Pancreas (tissue), 10 donors: ENCODE results near the gene UBE2G2. TPM values are rescaled to one million over a fixed set of nuclear protein-coding genes. Genes with fewer than 3 reads are reported as not detected.

ENCODE experiments used
- ATAC-seq, 4 donors: fragments of 200-7000 bp; cut with Tn5 transposase; one replicate each; pipeline versions ENCODE4 v1.8.0 to v1.9.1; 2020; ENCODE audit warnings: mild to moderate bottlenecking in 4 of 4, moderate library complexity in 4 of 4
- DNase-seq, 6 donors: peaks; one replicate each; pipeline ENCODE4 v3.0.0-alpha.2; 2020
- FAIRE-seq: peaks from 2 replicates; lab custom pipeline; 2012; peaks lifted over from hg19 to GRCh38; lab: Jason Lieb, UNC
- H3K27ac ChIP-seq, 4 donors: fragments of 200-600 bp; sonication (generic); 1 replicate in 3 of 4; 2 replicates in 1 of 4; pipeline versions ENCODE4 v1.5.0 to v1.8.0; 2020
- H3K27me3 ChIP-seq, 4 donors: fragments of 200-600 bp; one replicate each; pipeline ENCODE4 v1.8.0; 2021
- H3K36me3 ChIP-seq, 3 donors: fragments of 200-600 bp; sonication (generic) in 1 of 3; one replicate each; pipeline versions ENCODE4 v1.5.0 to v1.8.0; 2020 to 2021
- H3K4me1 ChIP-seq, 3 donors: fragments of 200-600 bp; one replicate each; pipeline ENCODE4 v1.8.0; 2021
- H3K4me3 ChIP-seq, 4 donors: fragments of 200-600 bp; sonication (generic) in 2 of 4; one replicate each; pipeline versions ENCODE4 v1.5.0 to v1.8.0; 2020 to 2021
- H3K9me3 ChIP-seq, 4 donors: fragments of 200-600 bp; one replicate each; pipeline ENCODE4 v1.8.0; 2021
- CTCF ChIP-seq, 4 donors: fragments of 200-600 bp; sonication (generic) in 3 of 4; IDR thresholded peaks; one replicate each; pipeline versions ENCODE4 v1.5.0 to v1.8.0; 2021; ENCODE audit warnings: antibody characterized with exemption in 4 of 4
- WGBS, 2 donors: extraction: QIAGEN DNeasy Blood & Tissue Kit; methylation state at CpG; one replicate each; pipeline ENCODE4 v1.1.7; 2013; 5-methylcytosine and 5-hydroxymethylcytosine counted together
- intact Hi-C, 3 donors: fragments of 100-400 bp; cut with DNase I; formaldehyde crosslinking; loops; one replicate each; pipeline versions ENCODE4 v1.11.1 to v1.14.2; 2022
- polyA plus RNA-seq, 2 donors: library from polyadenylated mRNA; stranded (reverse); fragments of 200-250 nt; gene quantifications; one replicate each; pipeline ENCODE4 v1.2.3, GENCODE V29; 2013
- total RNA-seq, 6 donors: library from RNA; stranded (reverse); fragmentation: NEBNext Ultra II Directional in 4 of 6; extraction: Animal tissue kit (Norgen Biotek cat#: 25700) in 4 of 6; gene quantifications; one replicate each; pipeline versions ENCODE4 v1.2.1 to v1.2.4, GENCODE V29; 2021 to 2023
- donor health status: healthy with polysubstance abuse.
- donor health status: DM: no; HTN: no; CAD: no; lungs with moderate emphysema.
- donor health status: DM: no; HTN: no; CAD: no.
- donor health status: control.
- donor health status: control.
- donor health status: Bipolar disorder and iron deficiency.
- donor health status: DM: yes; HTN: yes; CAD: no.
- donor health status: DM: no; HTN: no; CAD: no.
- donor health status: DM: no; HTN: no; CAD: no.
- donor health status: DM: yes; HTN: yes; CAD: no.

Gene UBE2G2
- total and polyA plus RNA-seq, 8 donors: 30.5 to 53.2 (median 42.2) TPM

DNA sequence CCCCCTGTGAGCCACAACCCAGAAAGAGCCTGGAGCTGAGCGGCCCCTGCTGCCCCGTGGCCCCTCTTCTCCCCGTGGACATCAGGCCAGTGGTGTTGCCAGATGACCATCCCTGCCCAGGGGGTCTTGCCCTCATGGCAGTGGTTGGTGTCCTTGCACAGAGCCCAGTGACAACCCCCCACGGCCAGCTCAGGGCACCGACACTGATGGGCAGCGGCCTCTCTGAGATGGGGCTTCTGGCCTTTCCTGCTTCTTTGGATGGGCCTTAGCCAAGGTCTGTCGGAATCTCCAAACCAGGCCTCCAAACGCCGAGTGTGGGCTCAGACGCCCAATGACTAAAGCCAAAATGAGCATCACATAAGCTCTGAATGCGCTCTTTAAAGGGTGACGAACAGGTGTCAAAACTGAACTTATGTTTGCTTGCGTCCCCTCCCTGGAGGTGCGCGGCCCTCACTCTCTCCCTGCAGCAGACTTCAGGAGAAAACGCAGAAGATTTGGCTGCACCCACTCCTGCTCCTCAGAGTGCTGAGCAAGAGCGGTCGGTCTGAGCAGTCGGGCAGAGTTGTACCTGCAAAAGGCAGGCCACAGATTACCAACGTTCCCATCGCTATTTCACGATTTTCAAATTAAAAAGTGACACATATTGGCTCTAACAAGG lies 41.9 kb downstream of the UBE2G2 start:
- Histone ChIP-seq H3K27ac (no peak overlapping the region), H3K36me3 (no peaks in the 10 kb centered on the region), H3K9me3 (no peaks in the 10 kb centered on the region), H3K4me3 (no peak overlapping the region), H3K4me1 (no peaks in the 10 kb centered on the region), H3K27me3 (no peaks in the 10 kb centered on the region)
- intact Hi-C loops: no loop called here
- no peak for FAIRE-seq
- TF ChIP-seq CTCF (IDR thresholded peaks at IDR 0.05): no peak
- ATAC-seq: no peak
- DNase-seq: peak in 1 of 6 donors; percentile 2
- 73 to 93% methylated on average over 21 to 22 of the region's 22 CpGs for WGBS, 2 donors

DNA sequence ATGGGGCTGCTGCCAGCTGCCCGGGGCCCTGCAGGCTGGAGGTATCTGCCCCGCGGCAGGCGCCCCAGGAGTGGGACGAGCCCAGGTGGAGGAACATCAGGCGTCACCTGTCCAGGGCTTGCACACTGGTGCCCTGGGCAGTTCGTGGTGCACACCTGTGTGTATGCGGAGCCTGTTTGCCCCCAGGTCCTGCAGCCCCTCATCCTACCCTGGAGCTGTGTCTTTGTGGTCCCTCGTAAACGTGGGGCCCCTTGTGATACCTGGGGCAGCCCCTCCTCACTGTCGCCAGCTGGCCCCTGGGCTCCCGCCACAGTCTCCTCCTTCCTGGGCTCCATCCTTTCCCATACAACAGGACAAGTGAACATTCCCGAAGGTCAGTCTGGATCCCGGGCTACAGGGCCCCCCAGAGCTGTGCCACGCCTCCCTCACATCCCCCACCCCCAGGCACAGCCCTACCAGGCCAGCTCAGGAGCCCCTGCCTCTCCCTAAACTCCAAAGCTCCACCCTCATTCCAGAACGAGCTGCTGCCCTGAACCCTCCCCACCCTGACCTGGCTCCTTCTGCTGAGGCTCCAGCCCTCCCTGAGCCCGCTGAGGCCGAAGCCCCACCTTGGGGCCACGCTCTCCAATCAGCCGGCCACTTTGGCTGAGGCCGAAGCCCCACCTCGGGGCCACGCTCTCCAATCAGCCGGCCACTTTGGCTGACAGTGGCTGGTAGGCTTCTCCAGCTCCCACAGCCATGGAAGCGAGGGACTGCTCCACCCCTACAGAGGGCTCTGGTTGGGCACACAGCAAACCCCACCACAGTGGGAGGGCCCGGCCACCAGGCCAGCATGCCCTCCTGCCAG lies 42.6 kb downstream of the UBE2G2 start:
- no peak for ATAC-seq
- WGBS, 2 donors: 52 to 68% methylated on average over 22 to 26 of the region's 26 CpGs
- Histone ChIP-seq H3K4me3 (no peak overlapping the region), H3K27ac (no peak overlapping the region), H3K9me3 (no peaks in the 10 kb centered on the region), H3K27me3 (no peaks in the 10 kb centered on the region), H3K4me1 (no peaks in the 10 kb centered on the region), H3K36me3 (no peaks in the 10 kb centered on the region)
- no peak for FAIRE-seq
- no peak for DNase-seq
- TF ChIP-seq CTCF (IDR thresholded peaks at IDR 0.05): no peak
- intact Hi-C loops: no loop called here

DNA sequence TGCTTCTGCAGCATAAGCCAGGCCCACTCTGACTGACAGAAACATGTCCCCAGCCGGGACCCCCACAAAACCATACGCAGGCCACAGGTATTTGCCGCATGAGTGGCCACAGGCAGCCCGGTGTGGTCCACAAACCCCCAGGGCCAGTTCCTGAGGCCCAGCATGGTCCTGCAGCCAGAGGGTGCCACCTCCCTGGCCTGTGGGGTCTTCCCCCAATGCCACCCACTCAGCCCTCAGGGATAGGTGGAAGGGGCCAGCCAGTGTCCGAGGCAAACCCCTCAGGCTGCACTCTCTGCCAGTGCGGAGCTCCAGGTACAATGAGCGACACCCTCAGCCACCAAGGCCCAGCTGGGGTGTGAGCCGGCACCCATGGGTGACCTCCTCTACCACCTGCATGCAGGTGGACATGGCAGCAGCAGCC lies 43.5 kb downstream of the UBE2G2 start:
- intact Hi-C loops: no loop called here
- no peak for ATAC-seq
- H3K4me3 ChIP-seq: no peak overlapping the region
- WGBS, 2 donors: 90 to 98% methylated on average over 8 of the region's 8 CpGs
- no peaks in the 10 kb centered on the region for H3K9me3 ChIP-seq
- no peaks in the 10 kb centered on the region for H3K4me1 ChIP-seq
- DNase-seq: no peak
- no peak overlapping the region for H3K27ac ChIP-seq
- no peaks in the 10 kb centered on the region for H3K36me3 ChIP-seq
- FAIRE-seq: no peak
- no peaks in the 10 kb centered on the region for H3K27me3 ChIP-seq
- no peak for TF ChIP-seq CTCF (IDR thresholded peaks at IDR 0.05)

- WGBS, 2 donors: 79 to 86% methylated on average over 6 of the region's 6 CpGs
These were observed 43.9 kb downstream of the UBE2G2 start for GRCh38 chr21:44757731-44758130.

More at GRCh38 chr21:44757731-44758130, 43.9 kb downstream of the UBE2G2 start:
- Histone ChIP-seq H3K4me3 (no peak overlapping the region), H3K9me3 (no peaks in the 10 kb centered on the region), H3K36me3 (no peaks in the 10 kb centered on the region), H3K27me3 (no peaks in the 10 kb centered on the region), H3K4me1 (no peaks in the 10 kb centered on the region), H3K27ac (no peak overlapping the region)
- FAIRE-seq (no peak), ATAC-seq (no peak), DNase-seq (no peak)
- intact Hi-C loops: no loop called here
- TF ChIP-seq CTCF (IDR thresholded peaks at IDR 0.05): no peak
